K562 (cell line): ENCODE results near the gene NEURL4. TPM values are rescaled to one million over a fixed set of nuclear protein-coding genes. Genes with fewer than 3 reads are reported as not detected.

Experiments
- ATF1 ChIP-seq, 2 experiments: fragments of 450-650 bp in 1 of 2; IDR thresholded peaks; 2 replicates each; pipeline ENCODE4 v1.6.1; 2016; ENCODE audit warnings: missing compliant biosample characterization in 1 of 2, missing genetic modification characterization in 1 of 2
- FOXP1 ChIP-seq: sonication (generic); formaldehyde crosslinking; IDR thresholded peaks from 2 replicates; pipeline ENCODE4 v1.8.0; 2022; ENCODE audit warnings: mild to moderate bottlenecking, missing genetic modification reagents
- JUND ChIP-seq, 2 experiments: IDR thresholded peaks; 2 replicates in 1 of 2; 3 replicates in 1 of 2; pipeline ENCODE4 v1.6.1; 2011; ENCODE audit warnings: borderline replicate concordance in 2 of 2, low read depth in 2 of 2, low read length in 2 of 2, improper control_type of control experiment in 1 of 2, missing biosample characterization in 1 of 2, missing genetic modification characterization in 1 of 2, missing genetic modification reagents in 1 of 2
- NFATC3 ChIP-seq: fragments of 450-650 bp; IDR thresholded peaks from 2 replicates; pipeline ENCODE4 v1.6.1; 2017; ENCODE audit warnings: mild to moderate bottlenecking
- REST ChIP-seq, 2 experiments: fragments of 450-650 bp; formaldehyde crosslinking in 1 of 2; IDR thresholded peaks; 2 replicates each; pipeline versions ENCODE4 v1.4.0 to v1.6.1; 2014 to 2020; ENCODE audit warnings: mild to moderate bottlenecking in 2 of 2, borderline replicate concordance in 1 of 2, low read depth in 1 of 2
- ZNF583 ChIP-seq: fragments of 250-450 bp; sonication (Bioruptor Pico); IDR thresholded peaks from 2 replicates; pipeline ENCODE4 v1.4.0; 2020
- polyA plus RNA-seq, 8 experiments: library from polyadenylated mRNA; depleted of rRNA in 4 of 8; stranded (reverse) in 5 of 8; unstranded in 3 of 8; fragments of >200 nt; fragmentation: Nextera tagmentation in 2 of 8; fragmentation: Illumina TruSeq in 1 of 8; extraction: Ambion mirVana in 2 of 8; extraction: Trizol in 1 of 8; gene quantifications; 2 replicates each; pipeline versions ENCODE4 v1.2.1 to v1.2.3, GENCODE V29; 2011 to 2014; ENCODE audit warnings: inconsistent platforms in 1 of 8, missing spikeins in 1 of 8
- total RNA-seq, 7 experiments: library from RNA; depleted of rRNA in 6 of 7; stranded (reverse); fragments of >200 nt in 6 of 7; fragmentation: Illumina TruSeq in 2 of 7; extraction: Trizol in 2 of 7; gene quantifications; 2 replicates each; pipeline versions ENCODE4 v1.2.1 to v1.2.3, GENCODE V29; 2011 to 2021; ENCODE audit warnings: low replicate concordance in 1 of 7
- TF ChIP-seq, protein P1 (sequence below): sonication (generic); formaldehyde crosslinking; IDR thresholded peaks from 2 replicates; pipeline ENCODE4 v1.8.0; 2023; ENCODE audit warnings: missing genetic modification reagents, mild to moderate bottlenecking, borderline replicate concordance
- TF ChIP-seq, protein P2 (sequence below), 2 experiments: fragments of 450-650 bp in 1 of 2; IDR thresholded peaks; 2 replicates each; pipeline ENCODE4 v1.6.1; 2011 to 2017; ENCODE audit warnings: low read depth in 2 of 2, antibody characterized with exemption in 1 of 2, borderline replicate concordance in 1 of 2, low read length in 1 of 2, mild to moderate bottlenecking in 1 of 2, mixed read lengths in 1 of 2; ENCODE audit not compliant: control insufficient read depth in 1 of 2

NEURL4 gene
- total and polyA plus RNA-seq, 9 of the 15 experiments (the other 6 are each of a cell fraction or from before 2014, with no cell fraction given): 0.08 to 37.4 (median 11.5) TPM

GRCh38 chr17:7280519-7281073, 48.5 kb downstream of the NEURL4 start (continued):
- peak; percentile 91 for TF ChIP-seq REST (IDR thresholded peaks at IDR 0.05; ENCODE audit: borderline replicate concordance)
- TF ChIP-seq REST (CRISPR knock-in tag; IDR thresholded peaks at IDR 0.05; ENCODE audit: low read depth): no peak
- TF ChIP-seq, protein P1, sequence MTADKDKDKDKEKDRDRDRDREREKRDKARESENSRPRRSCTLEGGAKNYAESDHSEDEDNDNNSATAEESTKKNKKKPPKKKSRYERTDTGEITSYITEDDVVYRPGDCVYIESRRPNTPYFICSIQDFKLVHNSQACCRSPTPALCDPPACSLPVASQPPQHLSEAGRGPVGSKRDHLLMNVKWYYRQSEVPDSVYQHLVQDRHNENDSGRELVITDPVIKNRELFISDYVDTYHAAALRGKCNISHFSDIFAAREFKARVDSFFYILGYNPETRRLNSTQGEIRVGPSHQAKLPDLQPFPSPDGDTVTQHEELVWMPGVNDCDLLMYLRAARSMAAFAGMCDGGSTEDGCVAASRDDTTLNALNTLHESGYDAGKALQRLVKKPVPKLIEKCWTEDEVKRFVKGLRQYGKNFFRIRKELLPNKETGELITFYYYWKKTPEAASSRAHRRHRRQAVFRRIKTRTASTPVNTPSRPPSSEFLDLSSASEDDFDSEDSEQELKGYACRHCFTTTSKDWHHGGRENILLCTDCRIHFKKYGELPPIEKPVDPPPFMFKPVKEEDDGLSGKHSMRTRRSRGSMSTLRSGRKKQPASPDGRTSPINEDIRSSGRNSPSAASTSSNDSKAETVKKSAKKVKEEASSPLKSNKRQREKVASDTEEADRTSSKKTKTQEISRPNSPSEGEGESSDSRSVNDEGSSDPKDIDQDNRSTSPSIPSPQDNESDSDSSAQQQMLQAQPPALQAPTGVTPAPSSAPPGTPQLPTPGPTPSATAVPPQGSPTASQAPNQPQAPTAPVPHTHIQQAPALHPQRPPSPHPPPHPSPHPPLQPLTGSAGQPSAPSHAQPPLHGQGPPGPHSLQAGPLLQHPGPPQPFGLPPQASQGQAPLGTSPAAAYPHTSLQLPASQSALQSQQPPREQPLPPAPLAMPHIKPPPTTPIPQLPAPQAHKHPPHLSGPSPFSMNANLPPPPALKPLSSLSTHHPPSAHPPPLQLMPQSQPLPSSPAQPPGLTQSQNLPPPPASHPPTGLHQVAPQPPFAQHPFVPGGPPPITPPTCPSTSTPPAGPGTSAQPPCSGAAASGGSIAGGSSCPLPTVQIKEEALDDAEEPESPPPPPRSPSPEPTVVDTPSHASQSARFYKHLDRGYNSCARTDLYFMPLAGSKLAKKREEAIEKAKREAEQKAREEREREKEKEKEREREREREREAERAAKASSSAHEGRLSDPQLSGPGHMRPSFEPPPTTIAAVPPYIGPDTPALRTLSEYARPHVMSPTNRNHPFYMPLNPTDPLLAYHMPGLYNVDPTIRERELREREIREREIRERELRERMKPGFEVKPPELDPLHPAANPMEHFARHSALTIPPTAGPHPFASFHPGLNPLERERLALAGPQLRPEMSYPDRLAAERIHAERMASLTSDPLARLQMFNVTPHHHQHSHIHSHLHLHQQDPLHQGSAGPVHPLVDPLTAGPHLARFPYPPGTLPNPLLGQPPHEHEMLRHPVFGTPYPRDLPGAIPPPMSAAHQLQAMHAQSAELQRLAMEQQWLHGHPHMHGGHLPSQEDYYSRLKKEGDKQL (CRISPR knock-in tag): no peak
- no peak for TF ChIP-seq ATF1 (CRISPR knock-in tag; IDR thresholded peaks at IDR 0.05)
- peak; percentile 31; the same call in 1 of the 2 replicates for TF ChIP-seq ATF1 (tag; IDR thresholded peaks at IDR 0.05)
- no peak for TF ChIP-seq ZNF583 (CRISPR knock-in tag)
- TF ChIP-seq, protein P2, sequence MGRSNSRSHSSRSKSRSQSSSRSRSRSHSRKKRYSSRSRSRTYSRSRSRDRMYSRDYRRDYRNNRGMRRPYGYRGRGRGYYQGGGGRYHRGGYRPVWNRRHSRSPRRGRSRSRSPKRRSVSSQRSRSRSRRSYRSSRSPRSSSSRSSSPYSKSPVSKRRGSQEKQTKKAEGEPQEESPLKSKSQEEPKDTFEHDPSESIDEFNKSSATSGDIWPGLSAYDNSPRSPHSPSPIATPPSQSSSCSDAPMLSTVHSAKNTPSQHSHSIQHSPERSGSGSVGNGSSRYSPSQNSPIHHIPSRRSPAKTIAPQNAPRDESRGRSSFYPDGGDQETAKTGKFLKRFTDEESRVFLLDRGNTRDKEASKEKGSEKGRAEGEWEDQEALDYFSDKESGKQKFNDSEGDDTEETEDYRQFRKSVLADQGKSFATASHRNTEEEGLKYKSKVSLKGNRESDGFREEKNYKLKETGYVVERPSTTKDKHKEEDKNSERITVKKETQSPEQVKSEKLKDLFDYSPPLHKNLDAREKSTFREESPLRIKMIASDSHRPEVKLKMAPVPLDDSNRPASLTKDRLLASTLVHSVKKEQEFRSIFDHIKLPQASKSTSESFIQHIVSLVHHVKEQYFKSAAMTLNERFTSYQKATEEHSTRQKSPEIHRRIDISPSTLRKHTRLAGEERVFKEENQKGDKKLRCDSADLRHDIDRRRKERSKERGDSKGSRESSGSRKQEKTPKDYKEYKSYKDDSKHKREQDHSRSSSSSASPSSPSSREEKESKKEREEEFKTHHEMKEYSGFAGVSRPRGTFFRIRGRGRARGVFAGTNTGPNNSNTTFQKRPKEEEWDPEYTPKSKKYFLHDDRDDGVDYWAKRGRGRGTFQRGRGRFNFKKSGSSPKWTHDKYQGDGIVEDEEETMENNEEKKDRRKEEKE (IDR thresholded peaks at IDR 0.05; ENCODE audit: borderline replicate concordance in 1 of 2, control insufficient read depth in 1 of 2, low read depth in 2 of 2, low read length in 1 of 2): 0 out of 4 replicates have a peak, but pooled peaks of 1 of the 2 experiments have one; percentile 50
- TF ChIP-seq JUND (IDR thresholded peaks at IDR 0.05; ENCODE audit: borderline replicate concordance, low read depth, low read length): 0 out of 2 replicates have a peak, but pooled peaks have one; percentile 31
- no peak; the same call in 2 of the 3 replicates for TF ChIP-seq JUND (tag; IDR thresholded peaks at IDR 0.05; ENCODE audit: borderline replicate concordance, low read depth, low read length)
- TF ChIP-seq FOXP1: peak; percentile 80
- no peak for TF ChIP-seq NFATC3
